HG03159 (cell line): ENCODE measurements around the gene TLX1.

Source experiments
- ATAC-seq: cut with Tn5 transposase; IDR thresholded peaks from one replicate; pipeline ENCODE4 v1.9.1; 2021; ENCODE audit warnings: mild to moderate bottlenecking, moderate library complexity; ENCODE audit not compliant: unreplicated experiment

TLX1 gene

DNA sequence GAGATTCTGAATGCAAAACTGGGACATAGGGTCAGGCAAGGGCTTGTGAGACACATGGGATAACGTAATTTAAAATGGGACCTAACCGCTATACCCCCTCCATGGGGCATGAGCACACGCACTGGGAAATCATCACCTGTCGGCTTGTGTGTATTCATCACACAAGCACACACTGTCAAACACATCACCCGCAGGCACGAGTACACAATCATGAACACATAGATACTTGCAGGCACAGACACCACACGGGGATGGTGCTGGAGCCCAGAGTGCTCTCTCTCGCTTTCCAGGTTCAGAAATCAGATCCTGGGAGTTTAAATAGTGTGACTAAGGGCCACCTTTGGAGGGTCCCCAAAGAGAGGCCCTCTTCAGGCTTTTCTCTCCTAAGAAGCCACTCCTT is 19.6 kb upstream of the TLX1 start:
- no peak for ATAC-seq

- no peak for ATAC-seq
These were observed 18.1 kb upstream of the TLX1 start for GRCh38 chr10:101112799-101113594.

DNA sequence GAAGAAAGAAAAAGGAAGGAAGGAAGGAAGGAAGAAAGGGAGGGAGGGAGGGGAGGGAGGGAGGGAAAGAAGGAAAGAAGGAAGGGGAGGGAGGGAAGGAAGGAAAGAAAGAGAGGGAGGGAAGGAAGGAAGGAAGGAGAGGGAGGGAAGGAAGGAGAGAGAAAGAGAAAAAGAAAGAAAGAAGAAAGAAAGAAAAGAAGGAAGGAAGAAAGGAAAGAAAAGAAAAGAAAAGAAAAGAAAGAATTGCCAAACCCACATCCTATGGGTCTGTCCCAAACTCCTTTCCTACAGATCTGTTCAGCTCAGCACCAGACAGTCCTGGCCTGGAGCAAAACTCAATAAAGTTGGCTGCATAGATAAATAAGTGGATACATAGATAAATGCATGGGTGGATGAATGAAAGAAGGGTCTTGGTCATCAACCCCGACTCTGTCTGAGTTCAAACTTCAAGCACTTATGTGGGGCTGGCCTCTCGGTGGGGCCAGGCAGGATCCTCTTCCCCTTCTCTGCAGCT is 17.2 kb upstream of the TLX1 start:
- no peak for ATAC-seq

GRCh38 chr10:101114646-101115045 is 16.5 kb upstream of the TLX1 start:
- ATAC-seq = no peak

- no peak for ATAC-seq
These were observed 14.3 kb upstream of the TLX1 start for GRCh38 chr10:101116754-101117153.

DNA sequence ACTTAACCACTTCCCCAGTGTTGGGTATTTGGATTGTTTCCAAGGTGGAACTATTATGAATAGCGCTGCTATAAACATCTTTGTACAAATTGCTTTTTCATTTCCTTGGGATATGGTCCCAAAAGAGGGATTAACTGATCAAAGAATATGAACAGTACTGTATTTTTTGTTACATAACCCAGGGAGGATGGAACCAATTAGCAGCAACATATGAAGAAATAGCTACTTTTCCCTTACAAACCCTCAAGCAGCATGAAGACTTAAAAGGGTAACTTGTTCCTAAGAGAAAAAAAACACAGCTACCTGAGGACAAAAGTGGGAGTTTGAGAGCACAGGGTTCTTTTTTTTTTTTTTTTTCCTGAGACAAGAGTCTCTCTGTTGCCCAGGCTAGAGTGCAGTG is 13.1 kb upstream of the TLX1 start:
- no peak for ATAC-seq

DNA sequence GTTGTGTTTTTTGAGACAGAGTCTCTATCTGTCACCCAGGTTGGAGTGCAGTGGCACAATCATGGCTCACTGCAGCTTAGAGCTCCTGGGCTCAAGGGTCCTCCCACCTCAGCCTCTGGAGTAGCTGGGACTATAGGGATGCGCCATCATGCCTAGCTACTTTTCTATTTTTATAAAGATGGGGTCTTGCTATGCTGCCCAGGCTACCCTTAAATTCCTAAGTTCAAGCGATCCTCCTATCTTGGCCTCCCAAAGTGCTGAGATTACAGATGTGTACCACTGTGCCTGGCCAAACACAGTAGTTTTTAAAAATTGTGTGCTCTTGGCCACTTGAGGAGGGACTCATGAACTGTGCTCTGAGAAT is 10.6 kb upstream of the TLX1 start:
- no peak for ATAC-seq

GRCh38 chr10:101120884-101121653 is 10.0 kb upstream of the TLX1 start:
- no peak for ATAC-seq

GRCh38 chr10:101121654-101122031 is 9.5 kb upstream of the TLX1 start:
- no peak for ATAC-seq

- ATAC-seq = no peak
These were observed 8.6 kb upstream of the TLX1 start for GRCh38 chr10:101122270-101123084.

- no peak for ATAC-seq
These were observed 7.8 kb upstream of the TLX1 start for GRCh38 chr10:101123085-101123814.

GRCh38 chr10:101123815-101124617 is 7.1 kb upstream of the TLX1 start:
- no peak for ATAC-seq

DNA sequence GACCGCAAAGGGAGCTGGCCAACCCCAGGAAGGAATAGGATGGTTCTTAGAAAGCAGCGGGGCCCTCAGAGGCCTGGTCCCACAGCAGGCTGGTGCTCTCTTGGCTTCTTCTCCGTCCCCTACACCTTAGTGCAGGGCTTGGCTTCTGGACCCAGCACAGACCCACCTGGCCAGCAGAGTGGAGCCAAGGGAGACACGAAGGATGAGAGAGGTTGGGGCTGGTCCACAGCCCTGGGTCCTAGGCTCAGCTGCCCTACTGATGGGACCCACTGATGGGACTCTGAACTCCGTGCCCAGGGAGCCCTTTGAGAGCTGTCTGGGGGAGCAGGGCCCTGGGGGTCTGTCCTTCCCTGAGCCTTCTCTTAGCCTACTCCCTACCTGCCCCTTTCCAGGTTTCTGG is 6.2 kb upstream of the TLX1 start:
- no peak for ATAC-seq

DNA sequence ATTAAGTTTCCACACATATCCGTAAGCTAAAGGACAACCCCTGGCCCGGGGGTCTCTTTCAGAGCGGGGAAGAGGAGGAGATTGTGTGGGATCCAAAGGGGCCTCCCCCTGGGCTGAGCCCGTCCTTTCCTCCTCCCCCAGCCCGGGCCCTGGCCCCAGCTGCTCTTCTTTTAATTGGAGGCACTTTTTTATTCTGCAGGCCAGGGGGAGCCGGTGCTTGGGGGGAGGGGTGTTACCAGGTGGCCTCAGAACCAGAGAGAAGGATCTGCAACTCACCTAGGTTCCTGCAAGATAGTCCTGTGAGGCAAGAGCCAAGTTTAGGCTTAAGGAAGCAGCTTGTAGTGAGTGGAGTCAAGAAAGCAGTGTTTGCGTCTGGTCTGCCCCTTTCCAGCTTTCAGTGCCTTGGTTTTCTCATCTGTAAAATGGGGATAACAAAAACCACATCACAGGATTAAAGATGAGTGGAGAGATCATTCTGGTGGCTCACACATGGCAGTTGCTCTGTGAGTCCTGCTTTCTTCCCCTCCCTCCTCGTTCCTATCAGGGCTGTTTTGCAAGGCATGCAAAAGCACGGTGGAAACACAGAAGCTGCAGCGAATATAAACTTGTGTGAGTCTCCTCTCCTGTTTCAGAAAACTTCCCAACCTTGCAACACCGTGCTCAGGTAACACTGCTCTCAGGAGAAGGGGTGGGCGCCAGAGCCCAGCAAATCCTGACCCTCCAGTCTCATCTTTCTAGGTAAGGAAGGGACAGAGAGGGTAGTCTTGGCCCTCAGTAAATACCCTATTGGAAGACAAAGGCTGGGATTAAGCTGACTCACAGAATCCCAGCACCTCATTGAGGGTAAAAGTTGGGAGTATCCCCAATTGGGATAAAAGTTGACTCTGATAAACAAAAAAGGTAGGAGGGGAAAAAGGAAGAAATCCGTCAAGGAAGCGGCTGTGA is 4.1 kb upstream of the TLX1 start:
- ATAC-seq = no peak

- ATAC-seq = no peak
These were observed 959 bp upstream of the TLX1 start for GRCh38 chr10:101130141-101130540.

- ATAC-seq = no peak
These were observed 999 bp downstream of the TLX1 start for GRCh38 chr10:101131962-101132635.

DNA sequence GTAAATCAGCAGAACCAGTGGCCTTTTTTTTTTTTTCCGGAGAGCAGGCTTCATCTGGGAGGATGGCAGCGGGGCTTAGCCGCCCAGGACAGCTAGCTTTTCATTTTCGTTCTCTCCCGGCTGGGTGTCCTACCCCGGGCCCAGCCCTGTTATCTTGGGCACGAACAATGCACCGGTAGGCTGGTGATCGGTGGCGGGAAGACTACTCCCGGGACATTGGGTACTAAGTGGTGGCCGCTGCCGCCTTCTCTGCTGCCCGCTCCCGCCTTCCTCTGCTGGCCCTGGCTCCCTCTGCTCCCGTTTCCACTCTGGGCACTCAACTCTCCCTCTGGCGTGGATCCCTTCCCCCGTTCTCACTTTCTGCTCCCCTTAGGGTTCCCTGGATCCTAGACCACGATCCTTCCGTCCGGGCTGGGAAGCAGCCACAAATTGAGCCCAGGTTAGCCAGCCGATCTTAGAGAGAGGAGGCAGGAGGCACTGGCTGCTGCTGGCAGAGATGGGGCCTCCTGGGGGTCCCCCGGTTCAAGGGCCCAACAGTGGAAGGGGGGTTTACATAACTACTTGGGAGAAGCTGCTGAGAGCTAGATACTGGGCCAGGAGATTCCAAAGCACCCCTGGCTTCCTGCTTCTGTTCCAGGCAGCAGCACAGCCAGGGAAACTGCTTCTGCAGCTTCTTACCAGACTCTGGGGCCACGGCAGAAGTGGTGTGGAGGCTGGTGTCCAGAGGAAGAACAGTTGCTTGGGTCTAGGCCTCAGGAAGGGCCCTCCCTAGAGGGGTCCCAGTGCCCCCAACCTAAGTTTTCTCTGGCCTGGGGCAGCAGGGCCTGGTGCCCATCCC is 1.8 kb downstream of the TLX1 start:
- ATAC-seq = no peak
